Ovary (tissue), 3 donors: ENCODE results near the gene SIGMAR1.

Source experiments
- CTCF ChIP-seq, 3 donors: fragments of 450-650 bp in 2 of 3; fragments of 200-600 bp in 1 of 3; IDR thresholded peaks; one replicate each; pipeline versions ENCODE4 v1.5.1 to v1.8.0; 2016 to 2022; ENCODE audit warnings: antibody characterized with exemption in 3 of 3, mild to moderate bottlenecking in 1 of 3
- EP300 ChIP-seq: sonication (generic); formaldehyde crosslinking; IDR thresholded peaks from one replicate; pipeline ENCODE4 v1.6.1; 2017; ENCODE audit warnings: antibody characterized with exemption
- POLR2A ChIP-seq: fragments of 450-650 bp; IDR thresholded peaks from one replicate; pipeline ENCODE4 v1.6.1; 2017; ENCODE audit warnings: antibody characterized with exemption, mild to moderate bottlenecking, moderate library complexity
- donor health status: DM: no; HTN: no; CAD: no.

GRCh38 chr9:34648673-34649072 is 11.1 kb upstream of the SIGMAR1 start:
- TF ChIP-seq CTCF (IDR thresholded peaks at IDR 0.05) (no peak), POLR2A (no peak), EP300 (no peak)
